GM10266 (cell line): ENCODE results near the gene ABCA1.

Experiments
- DNase-seq: peaks from one replicate; pipeline ENCODE4 v3.0.0; 2012; ENCODE audit errors: extremely low spot score
- TF ChIP-seq, protein P1 (sequence below): IDR thresholded peaks from 2 replicates; pipeline ENCODE4 v1.5.1; 2012; ENCODE audit warnings: mild to moderate bottlenecking, low read depth; ENCODE audit not compliant: control insufficient read depth, insufficient read depth; ENCODE audit errors: missing control alignments

The ABCA1 gene

DNA sequence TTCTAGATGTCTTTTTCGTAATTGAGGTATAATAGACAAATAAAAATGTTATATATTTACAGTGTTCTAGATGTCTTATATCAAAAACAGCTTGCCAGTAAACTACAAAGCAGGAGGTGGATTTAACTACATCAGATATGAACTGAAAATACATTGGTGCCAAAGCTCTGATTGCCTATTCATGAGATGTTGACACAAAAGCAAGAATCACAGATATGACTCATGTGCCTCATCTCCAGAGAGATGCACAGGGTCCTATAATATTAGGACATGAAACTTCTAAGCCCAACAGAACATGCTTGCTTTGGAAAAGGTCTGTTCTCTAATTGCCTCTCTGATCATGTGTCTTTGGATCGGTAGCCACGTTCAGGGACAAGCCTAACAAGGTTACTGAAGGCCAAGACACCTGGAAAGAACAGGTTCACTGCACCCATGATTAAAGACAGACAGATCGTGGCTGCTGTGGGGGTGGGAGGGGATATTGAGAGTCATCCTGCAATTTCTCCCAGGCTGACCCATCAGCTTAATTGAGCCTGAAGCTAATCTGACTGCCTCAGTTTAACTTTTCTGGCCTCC is 16.8 kb downstream of the ABCA1 start:
- DNase-seq: no peak
- TF ChIP-seq, protein P1, sequence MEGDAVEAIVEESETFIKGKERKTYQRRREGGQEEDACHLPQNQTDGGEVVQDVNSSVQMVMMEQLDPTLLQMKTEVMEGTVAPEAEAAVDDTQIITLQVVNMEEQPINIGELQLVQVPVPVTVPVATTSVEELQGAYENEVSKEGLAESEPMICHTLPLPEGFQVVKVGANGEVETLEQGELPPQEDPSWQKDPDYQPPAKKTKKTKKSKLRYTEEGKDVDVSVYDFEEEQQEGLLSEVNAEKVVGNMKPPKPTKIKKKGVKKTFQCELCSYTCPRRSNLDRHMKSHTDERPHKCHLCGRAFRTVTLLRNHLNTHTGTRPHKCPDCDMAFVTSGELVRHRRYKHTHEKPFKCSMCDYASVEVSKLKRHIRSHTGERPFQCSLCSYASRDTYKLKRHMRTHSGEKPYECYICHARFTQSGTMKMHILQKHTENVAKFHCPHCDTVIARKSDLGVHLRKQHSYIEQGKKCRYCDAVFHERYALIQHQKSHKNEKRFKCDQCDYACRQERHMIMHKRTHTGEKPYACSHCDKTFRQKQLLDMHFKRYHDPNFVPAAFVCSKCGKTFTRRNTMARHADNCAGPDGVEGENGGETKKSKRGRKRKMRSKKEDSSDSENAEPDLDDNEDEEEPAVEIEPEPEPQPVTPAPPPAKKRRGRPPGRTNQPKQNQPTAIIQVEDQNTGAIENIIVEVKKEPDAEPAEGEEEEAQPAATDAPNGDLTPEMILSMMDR: no peak

DNA sequence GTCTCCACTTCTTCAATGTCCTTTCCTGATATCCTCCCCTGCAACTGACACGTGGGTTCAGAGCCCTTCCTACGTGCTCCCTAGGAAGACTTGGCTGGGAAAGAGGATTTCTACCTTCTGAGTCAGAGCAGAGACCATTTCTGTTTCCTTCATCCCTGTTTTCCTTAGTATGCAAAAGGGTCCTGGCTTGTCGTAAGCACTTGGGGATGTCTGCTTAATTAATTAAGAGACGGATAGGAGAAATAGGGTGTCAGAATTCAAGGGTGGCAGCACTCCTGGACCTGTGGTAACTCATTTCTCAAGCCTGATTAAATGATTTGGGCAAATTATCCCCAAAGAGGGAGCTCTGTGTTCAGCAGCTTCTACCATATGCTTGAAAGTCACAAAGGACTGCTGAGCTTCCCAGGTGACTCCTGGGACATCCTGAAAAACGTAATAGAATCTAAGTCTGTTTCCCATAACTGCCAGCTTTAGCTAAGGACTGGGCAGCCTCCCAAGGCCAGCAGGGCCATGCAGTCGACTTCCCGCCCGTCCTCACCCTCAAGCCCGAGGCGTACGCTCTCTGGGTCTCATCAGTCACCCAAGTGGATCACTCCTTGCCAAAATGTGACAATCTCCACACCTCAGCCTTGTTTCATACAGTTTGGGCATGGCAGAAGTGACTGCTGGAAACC is 20.5 kb downstream of the ABCA1 start:
- DNase-seq: no peak
- TF ChIP-seq, protein P1: no peak

DNA sequence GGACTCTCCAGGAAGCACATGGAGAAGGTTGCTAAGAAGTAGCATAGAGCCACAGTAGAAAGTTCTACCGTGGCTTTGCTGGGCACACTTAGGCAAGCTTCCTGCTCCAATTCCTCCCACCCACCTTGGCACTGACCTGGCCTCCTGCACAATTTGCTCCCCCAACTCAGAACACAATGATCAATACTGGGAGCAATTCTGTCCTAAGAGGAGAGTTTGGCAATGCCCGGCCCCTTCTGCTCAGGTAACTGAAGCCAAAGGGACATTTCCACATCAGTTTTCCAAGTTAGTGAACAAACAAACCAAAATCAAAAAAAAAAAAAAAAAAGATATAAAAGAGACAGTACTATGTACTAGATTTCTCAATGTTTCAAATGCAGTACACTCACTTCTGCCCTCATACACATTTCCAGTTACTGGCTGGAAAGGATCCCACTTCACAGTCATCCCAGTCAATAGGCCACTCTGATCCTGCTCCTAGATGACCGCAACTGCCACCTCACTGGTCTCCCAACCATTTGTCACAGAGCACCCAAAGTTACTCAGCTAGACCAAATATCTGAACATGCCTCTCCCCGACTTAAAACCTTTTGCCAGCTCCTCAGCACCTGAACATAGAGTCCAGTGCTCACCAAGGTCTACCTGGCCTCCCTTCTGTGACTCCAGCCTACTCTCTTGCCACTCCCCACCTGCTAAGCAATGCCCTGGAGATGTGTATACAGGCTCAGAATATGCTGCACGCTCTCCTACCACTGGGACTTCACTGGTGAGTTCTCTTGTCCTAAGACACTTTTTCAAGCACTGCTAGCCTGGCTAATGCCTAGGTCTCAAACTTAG is 21.3 kb downstream of the ABCA1 start:
- no peak for DNase-seq
- TF ChIP-seq, protein P1: no peak

DNA sequence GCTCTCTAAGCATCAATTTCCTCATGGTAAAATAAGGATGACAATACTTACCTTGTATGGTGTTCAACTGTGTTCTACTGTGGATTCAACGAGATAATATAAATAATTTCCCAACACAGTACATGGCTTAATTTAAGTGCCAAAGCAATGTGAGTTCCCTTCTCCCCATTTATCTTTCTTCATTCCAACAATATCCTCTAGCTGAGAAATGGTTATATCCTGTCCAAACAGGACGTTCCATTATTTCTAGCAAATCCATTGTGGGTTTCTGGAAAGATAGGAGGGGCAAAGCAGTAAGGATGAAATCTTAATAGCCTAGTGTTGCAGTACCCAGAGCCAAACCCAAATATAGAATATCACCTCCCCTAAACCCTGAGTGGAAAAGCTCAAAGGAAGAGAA is 22.0 kb downstream of the ABCA1 start:
- DNase-seq: no peak
- TF ChIP-seq, protein P1: no peak

DNA sequence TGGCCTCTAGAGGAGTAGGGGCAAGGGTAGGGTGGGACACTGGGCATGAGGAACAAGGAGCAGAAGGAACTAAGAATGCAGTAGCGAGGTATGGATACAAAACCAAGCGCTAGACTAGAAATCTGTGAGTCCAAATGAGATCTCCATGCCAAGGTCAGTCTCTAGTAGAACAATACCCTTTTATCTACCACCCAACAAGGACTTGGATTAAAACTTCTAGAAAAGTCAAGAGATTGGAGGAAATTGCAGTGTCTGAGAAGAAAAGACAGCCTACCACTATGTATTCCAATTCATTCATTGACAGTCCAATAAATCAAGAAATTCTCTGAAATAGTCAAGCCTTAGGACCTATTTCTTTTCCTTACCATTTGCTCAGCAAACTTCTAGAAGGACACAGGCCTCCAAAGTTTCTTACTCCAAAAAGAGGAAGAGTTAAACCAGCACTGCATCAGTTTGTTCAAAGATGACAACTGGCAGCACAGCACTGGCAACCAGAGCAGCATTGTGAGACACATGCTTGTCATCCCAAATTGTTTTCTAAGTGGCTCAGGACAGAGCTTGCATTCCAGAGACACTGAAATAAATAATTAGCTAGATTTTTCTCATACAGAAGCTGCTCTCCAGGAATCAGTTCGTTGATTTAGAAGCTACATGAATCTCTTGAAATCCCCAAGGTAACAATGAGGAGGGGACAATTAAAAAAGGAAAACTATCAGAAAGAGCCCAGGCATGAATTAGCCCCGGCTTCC is 22.6 kb downstream of the ABCA1 start:
- TF ChIP-seq, protein P1: no peak
- no peak for DNase-seq

DNA sequence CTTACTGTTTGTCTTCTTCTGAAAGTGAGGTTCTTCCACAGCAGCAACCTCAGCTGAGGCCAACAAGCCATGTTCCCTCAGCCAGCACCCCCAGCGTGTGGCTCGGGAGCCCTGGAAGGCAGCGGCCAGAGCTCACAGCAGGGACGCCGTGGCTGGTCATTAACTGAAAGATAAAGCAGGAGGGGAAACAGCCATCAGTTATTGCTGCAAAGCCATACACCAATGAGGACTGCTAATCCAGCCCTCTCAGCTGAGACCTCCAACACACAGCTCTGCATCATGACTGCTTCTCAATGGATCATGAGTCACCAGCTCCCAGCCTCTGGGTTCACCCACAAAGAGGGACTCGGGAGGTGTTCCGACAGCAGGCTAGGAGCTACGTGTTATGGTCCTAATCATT is 24.3 kb downstream of the ABCA1 start:
- TF ChIP-seq, protein P1: no peak

DNA sequence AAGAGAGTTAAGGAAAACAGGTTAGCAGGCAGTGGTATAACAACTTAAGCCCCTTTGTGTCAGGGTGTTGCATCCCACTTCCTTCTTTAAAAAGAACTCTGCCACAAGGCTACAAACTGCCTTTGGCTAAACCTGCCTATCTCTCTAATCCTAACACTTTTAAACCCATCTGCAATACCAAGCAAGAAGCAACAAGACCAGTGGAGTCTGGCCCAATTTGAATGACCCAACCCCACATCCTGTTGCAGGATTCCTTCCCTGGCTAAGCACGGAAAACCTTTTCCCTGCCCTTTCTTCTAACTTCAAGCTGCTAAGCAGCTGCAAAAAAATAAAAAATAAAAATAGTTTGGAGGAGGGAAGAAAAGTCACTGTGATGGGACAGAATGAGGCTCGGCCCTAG is 27.1 kb downstream of the ABCA1 start:
- no peak for DNase-seq
- TF ChIP-seq, protein P1: no peak

More for the DNA sequence above, 24.3 kb downstream of the ABCA1 start:
- no peak for DNase-seq
